Measurements from ENCODE around the gene CEP41.

DNA sequence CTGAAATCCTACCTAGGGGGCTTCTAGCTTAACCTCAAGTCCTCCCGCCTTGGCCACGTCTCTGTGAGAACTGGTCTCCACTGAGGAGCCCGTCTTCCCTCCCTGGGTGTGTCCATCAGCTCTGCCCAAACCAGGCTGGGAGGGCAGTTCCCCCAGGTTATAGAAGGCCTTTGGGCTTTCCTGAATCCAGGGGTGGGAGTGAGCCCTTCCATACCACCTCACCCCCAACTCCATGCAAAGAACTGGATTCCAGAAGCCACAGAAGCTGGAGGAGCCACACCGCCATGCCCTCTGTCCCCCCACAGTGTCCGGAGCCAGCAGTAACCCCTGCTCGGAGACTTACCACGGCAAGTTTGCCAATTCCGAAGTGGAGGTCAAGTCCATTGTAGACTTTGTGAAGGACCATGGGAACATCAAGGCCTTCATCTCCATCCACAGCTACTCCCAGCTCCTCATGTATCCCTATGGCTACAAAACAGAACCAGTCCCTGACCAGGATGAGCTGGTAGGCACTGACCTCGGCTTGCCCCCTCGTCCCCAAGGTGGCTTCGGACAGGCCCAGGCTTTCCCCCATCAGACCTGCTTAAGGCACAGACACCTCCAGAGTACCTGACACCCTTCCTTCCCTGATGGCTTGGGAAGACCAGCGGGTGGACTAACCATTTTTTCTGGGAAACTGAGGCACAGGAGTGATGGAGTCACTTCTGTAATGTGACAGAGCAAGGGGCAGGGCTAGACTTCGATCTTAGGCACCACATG, 55.8 kb downstream of the CEP41 start:
- TF ChIP-seq, protein P1, sequence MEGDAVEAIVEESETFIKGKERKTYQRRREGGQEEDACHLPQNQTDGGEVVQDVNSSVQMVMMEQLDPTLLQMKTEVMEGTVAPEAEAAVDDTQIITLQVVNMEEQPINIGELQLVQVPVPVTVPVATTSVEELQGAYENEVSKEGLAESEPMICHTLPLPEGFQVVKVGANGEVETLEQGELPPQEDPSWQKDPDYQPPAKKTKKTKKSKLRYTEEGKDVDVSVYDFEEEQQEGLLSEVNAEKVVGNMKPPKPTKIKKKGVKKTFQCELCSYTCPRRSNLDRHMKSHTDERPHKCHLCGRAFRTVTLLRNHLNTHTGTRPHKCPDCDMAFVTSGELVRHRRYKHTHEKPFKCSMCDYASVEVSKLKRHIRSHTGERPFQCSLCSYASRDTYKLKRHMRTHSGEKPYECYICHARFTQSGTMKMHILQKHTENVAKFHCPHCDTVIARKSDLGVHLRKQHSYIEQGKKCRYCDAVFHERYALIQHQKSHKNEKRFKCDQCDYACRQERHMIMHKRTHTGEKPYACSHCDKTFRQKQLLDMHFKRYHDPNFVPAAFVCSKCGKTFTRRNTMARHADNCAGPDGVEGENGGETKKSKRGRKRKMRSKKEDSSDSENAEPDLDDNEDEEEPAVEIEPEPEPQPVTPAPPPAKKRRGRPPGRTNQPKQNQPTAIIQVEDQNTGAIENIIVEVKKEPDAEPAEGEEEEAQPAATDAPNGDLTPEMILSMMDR (IDR thresholded peaks at IDR 0.05): no peak
- no peak for TF ChIP-seq POLR2A (IDR thresholded peaks at IDR 0.05)
